GM20000 (cell line): ENCODE data around the gene STOM.
"Not testable (repeated sequence)": the region's sequence is repeated elsewhere in the genome, so short reads cannot be mapped to it uniquely, and the experiment has no call there.

Experiments
- DNase-seq: peaks from one replicate; pipeline ENCODE4 v3.0.0; 2012; ENCODE audit warnings: low spot score
- CTCF ChIP-seq: IDR thresholded peaks from 2 replicates; pipeline ENCODE4 v1.5.1; 2012; ENCODE audit warnings: mild to moderate bottlenecking, control low read depth; ENCODE audit errors: extremely low read depth, missing control alignments

The STOM gene

GRCh38 chr9:121294866-121295661 lies 75.0 kb downstream of the STOM start:
- no peak for TF ChIP-seq CTCF
- DNase-seq: no peak

GRCh38 chr9:121294151-121294743 lies 75.8 kb downstream of the STOM start:
- DNase-seq: no peak
- no peak for TF ChIP-seq CTCF

GRCh38 chr9:121292801-121293241 lies 77.2 kb downstream of the STOM start:
- DNase-seq: no peak
- no peak for TF ChIP-seq CTCF

GRCh38 chr9:121292051-121292450 lies 78.0 kb downstream of the STOM start:
- DNase-seq: no peak
- no peak for TF ChIP-seq CTCF

GRCh38 chr9:121291536-121291935 lies 78.5 kb downstream of the STOM start:
- DNase-seq: not testable (repeated sequence)

GRCh38 chr9:121289772-121290370 lies 80.2 kb downstream of the STOM start:
- TF ChIP-seq CTCF: no peak
- no peak for DNase-seq

- no peak for DNase-seq
Observed at GRCh38 chr9:121289026-121289771, 80.9 kb downstream of the STOM start.

More at GRCh38 chr9:121289026-121289771, 80.9 kb downstream of the STOM start:
- no peak for TF ChIP-seq CTCF
